ENCODE results near the gene MSRB2.

DNA sequence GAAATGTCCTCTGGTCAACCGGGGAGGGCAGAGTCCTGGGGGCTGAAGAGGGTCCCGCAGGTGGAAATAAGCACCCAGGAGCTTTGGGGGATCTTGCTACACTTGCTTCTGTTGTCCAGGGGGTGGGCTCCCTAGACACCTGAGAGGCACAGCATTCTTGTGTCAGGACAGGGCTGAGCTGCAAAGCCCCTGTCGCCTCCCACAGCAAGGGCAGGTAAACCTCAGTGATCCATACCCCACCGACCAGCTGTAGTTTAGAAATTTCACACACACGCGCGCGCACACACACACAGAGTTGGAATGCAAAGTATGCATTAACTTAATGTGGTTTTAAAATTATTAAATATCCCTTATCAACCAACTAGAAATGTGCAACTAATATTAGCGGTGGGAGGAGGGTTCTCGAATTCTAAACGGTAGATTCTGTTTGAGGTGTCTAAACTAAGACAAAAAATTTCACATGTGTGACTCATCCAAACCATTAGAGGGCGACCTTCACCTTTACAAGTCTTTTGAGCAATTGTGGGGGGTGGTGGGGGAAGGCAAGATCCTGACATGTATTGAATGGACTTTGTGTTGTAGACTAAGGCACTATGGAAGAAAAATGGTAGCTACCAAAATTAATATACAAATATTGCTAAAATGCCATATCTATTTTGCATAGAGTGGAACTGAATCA is 62.5 kb downstream of the MSRB2 start:
- no peak for TF ChIP-seq TAF1 (IDR thresholded peaks at IDR 0.05; ENCODE audit: borderline replicate concordance, low read depth, low read length)
- TF ChIP-seq POLR2AphosphoS5 (IDR thresholded peaks at IDR 0.05; ENCODE audit: low read depth, low read length) = no peak
